Caco-2 (cell line): ENCODE measurements around the gene ERFL. TPM values are rescaled to one million over a fixed set of nuclear protein-coding genes. Genes with fewer than 3 reads are reported as not detected.
A peak's percentile ranks its signal among the peaks of the same experiment; 100 is the strongest.
"Not testable (repeated sequence)": the region's sequence is repeated elsewhere in the genome, so short reads cannot be mapped to it uniquely, and the experiment has no call there.

Experiments
- BruUV-seq: library from RNA; stranded (reverse); fragments of 400-500 nt; replicated peaks from 2 replicates; lab custom pipeline; 2021; lab: Mats Ljungman, UMichigan
- CTCF ChIA-PET: fragments of 300-600 bp; sonication (Branson Sonifier 250); formaldehyde crosslinking; loops from one replicate; lab custom pipeline; 2022; ENCODE audit warnings: antibody characterized with exemption; lab: Charles Lee
- POLR2A ChIA-PET: fragments of 300-600 bp; sonication (Branson Sonifier 250); formaldehyde crosslinking; loops from one replicate; lab custom pipeline; 2022; ENCODE audit warnings: antibody characterized with exemption; lab: Charles Lee
- DNase-seq, 2 experiments: peaks; one replicate each; pipeline versions ENCODE4 v3.0.0 to v3.0.0-alpha.2; 2020 to 2022
- H3K27me3 ChIP-seq: replicated peaks from 2 replicates; pipeline ENCODE4 v1.6.0; 2011; ENCODE audit warnings: low read length; ENCODE audit not compliant: control insufficient read depth, insufficient read depth
- H3K36me3 ChIP-seq: 2 replicates; pipeline ENCODE4 v1.5.1; 2011; ENCODE audit warnings: low read length; ENCODE audit not compliant: control insufficient read depth, insufficient read depth
- H3K4me1 ChIP-seq: fragments of 250-450 bp; sonication (Bioruptor Pico); 2 replicates; pipeline ENCODE4 v1.5.1; 2020; ENCODE audit warnings: mild to moderate bottlenecking
- H3K4me3 ChIP-seq: 2 replicates; pipeline ENCODE4 v1.5.1; 2011; ENCODE audit warnings: low read depth, mild to moderate bottlenecking, control low read depth, low read length
- H3K9me3 ChIP-seq: fragments of 250-450 bp; sonication (Bioruptor Pico); 2 replicates; pipeline ENCODE4 v1.5.1; 2020; ENCODE audit warnings: mild to moderate bottlenecking, moderate library complexity
- H3K27ac Mint-ChIP-seq: one replicate; pipeline ENCODE4 v1.8.0; 2022; ENCODE audit warnings: mixed read lengths; ENCODE audit not compliant: unreplicated experiment
- H3K27me3 Mint-ChIP-seq: one replicate; pipeline ENCODE4 v1.8.0; 2022; ENCODE audit warnings: mixed read lengths; ENCODE audit not compliant: insufficient read depth, unreplicated experiment
- H3K36me3 Mint-ChIP-seq: one replicate; pipeline ENCODE4 v1.8.0; 2022; ENCODE audit warnings: mild to moderate bottlenecking, mixed read lengths; ENCODE audit not compliant: insufficient read depth, unreplicated experiment
- H3K4me1 Mint-ChIP-seq: one replicate; pipeline ENCODE4 v1.8.0; 2022; ENCODE audit warnings: low read depth, mixed read lengths; ENCODE audit not compliant: unreplicated experiment
- H3K4me3 Mint-ChIP-seq: one replicate; pipeline ENCODE4 v1.8.0; 2022; ENCODE audit warnings: mild to moderate bottlenecking, moderate library complexity, mixed read lengths; ENCODE audit not compliant: unreplicated experiment
- H3K9me3 Mint-ChIP-seq: one replicate; pipeline ENCODE4 v1.8.0; 2022; ENCODE audit warnings: mixed read lengths; ENCODE audit not compliant: unreplicated experiment
- CTCF ChIP-seq, 2 experiments: fragments of 200-600 bp in 1 of 2; IDR thresholded peaks; 1 replicate in 1 of 2; 2 replicates in 1 of 2; pipeline versions ENCODE4 v1.5.1 to v1.8.0; 2011 to 2022; ENCODE audit warnings: antibody characterized with exemption in 1 of 2, control low read depth in 1 of 2, inconsistent platforms in 1 of 2, low read depth in 1 of 2, low read length in 1 of 2, mild to moderate bottlenecking in 1 of 2, moderate library complexity in 1 of 2; ENCODE audit not compliant: insufficient read depth in 1 of 2, severe bottlenecking in 1 of 2, unreplicated experiment in 1 of 2
- intact Hi-C: fragments of 100-400 bp; cut with micrococcal nuclease; formaldehyde crosslinking; loops from one replicate; pipeline ENCODE4 v1.10.0; 2022; ENCODE audit not compliant: unreplicated experiment
- total RNA-seq: library from RNA; stranded (reverse); gene quantifications from 2 replicates; pipeline ENCODE4 v1.2.3, GENCODE V29; 2022

The ERFL gene
- total RNA-seq, 1 experiment from 2014 or later = 0.23 TPM

DNA sequence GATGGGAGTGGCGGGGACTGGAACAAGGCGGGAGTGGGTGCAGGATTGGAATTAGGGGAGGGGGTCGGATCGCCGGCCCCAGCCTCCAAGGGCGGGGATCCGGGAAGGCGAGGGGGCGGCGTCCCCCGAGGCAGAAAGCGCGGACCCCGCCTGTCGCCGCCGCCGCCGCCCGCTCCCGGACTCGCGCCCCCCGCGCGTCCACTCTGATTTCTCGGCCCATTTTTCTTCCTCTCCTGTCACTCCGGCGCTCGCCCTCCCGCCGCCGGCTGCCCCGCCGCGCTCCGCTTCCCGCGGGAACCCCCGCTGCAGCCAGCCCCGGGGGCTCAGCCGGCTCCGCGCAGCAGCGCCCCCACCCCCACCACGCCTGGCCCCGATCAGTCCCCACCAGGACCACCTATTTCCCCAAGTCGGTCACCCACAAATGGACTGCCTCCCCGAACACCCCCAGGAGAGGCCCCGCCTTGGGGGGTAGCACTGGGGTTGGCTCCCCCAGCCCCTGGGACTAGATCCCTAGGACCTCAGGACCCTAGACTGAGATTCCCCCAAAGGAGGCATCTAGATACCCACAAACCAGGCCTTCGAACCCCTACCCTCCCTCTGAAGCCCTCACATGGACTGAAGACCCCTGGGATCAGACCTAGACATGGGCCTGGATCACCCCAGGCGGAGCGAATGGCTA is 12.6 kb upstream of the ERFL start:
- DNase-seq = no peak
- Mint-ChIP-seq H3K27me3 (no peaks in the 10 kb centered on the region), H3K4me3 (peak overlapping the region; percentile 76), H3K27ac (peak overlapping the region; percentile 21), H3K9me3 (no peaks in the 10 kb centered on the region), H3K4me1 (no peaks in the 10 kb centered on the region), H3K36me3 (no peaks in the 10 kb centered on the region)
- H3K4me3 ChIP-seq = peak overlapping the region; percentile 43
- intact Hi-C loops = no loop called here
- POLR2A ChIA-PET = no interaction called here
- H3K27me3 ChIP-seq = no peaks in the 10 kb centered on the region
- no TSS peak for BruUV-seq
- CTCF ChIA-PET = no interaction called here
- H3K9me3 ChIP-seq = no peaks in the 10 kb centered on the region
- no peak for TF ChIP-seq CTCF (IDR thresholded peaks at IDR 0.05; ENCODE audit: insufficient read depth in 1 of 2, low read depth in 1 of 2, low read length in 1 of 2, severe bottlenecking in 1 of 2, unreplicated experiment in 1 of 2)
- no peaks in the 10 kb centered on the region for H3K4me1 ChIP-seq
- no peaks in the 10 kb centered on the region for H3K36me3 ChIP-seq

DNA sequence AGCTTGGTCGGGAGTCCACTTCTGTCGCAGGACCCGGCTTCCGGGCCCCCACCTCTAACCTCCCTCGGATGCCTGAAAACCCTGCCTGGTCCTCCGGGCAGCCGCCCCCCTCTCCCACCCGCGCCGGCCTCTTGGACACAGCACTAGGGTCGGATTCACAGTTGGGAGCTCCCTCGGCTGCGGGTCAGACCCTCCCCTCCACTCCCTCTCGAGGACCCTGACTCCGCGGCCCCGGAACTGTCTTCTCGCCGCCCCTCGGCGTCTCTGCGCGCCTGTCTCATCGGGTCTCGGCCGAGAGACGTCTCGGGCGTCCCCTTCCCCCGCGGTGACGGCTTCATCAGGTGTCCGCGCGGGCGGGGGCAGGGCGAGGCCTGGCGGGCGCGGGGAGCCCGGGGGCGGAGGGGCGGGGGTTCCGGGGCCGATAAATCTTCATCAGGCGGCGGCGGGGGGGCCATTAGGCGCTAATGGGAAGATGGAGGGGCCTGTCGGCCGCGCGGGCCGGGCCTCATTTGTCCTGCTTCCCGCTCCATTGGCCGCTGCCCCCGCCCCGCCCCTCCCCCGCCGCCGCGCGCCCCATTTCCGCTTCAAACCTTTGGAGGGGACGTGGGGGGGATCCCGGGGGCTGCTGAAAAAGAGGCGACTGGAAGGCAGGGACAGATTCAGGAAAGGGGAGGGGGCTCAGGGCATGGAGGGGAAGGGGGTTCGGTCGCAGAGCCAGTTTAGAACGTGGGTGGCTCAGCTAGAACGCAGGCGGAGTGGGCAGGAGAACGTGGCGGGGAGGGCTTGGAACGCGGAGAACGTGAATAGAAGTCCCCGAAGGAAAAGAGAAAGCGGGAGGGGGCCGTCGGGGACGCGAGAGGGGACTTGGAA is 11.8 kb upstream of the ERFL start:
- peak overlapping the region; percentile 76 for H3K4me3 Mint-ChIP-seq
- no peak for TF ChIP-seq CTCF (IDR thresholded peaks at IDR 0.05; ENCODE audit: insufficient read depth in 1 of 2, low read depth in 1 of 2, low read length in 1 of 2, severe bottlenecking in 1 of 2, unreplicated experiment in 1 of 2)
- H3K9me3 Mint-ChIP-seq = no peaks in the 10 kb centered on the region
- H3K36me3 ChIP-seq = no peaks in the 10 kb centered on the region
- no peaks in the 10 kb centered on the region for H3K27me3 ChIP-seq
- no peaks in the 10 kb centered on the region for H3K9me3 ChIP-seq
- H3K27ac Mint-ChIP-seq = peak overlapping the region; percentile 21
- H3K4me1 Mint-ChIP-seq = peaks cover 5% of the 10 kb centered on the region
- no TSS peak for BruUV-seq
- H3K27me3 Mint-ChIP-seq = peaks cover 4% of the 10 kb centered on the region
- H3K36me3 Mint-ChIP-seq = no peaks in the 10 kb centered on the region
- DNase-seq = peak; percentile 40 to 57
- ChIA-PET CTCF (no interaction called here), POLR2A (interaction anchor here (0.6 kb wide), 1 partner anchor 80 kb away, joined by 4 read pairs; the partner anchor contains the start of gene RPS19)
- no peaks in the 10 kb centered on the region for H3K4me1 ChIP-seq
- intact Hi-C loops = no loop called here
- H3K4me3 ChIP-seq = peak overlapping the region; percentile 43

- H3K36me3 Mint-ChIP-seq, H3K27me3 ChIP-seq, intact Hi-C loops, H3K4me1 ChIP-seq, CTCF ChIA-PET, H3K4me3 Mint-ChIP-seq, DNase-seq, H3K9me3 Mint-ChIP-seq, H3K9me3 ChIP-seq, H3K27ac Mint-ChIP-seq, BruUV-seq, H3K36me3 ChIP-seq, H3K4me3 ChIP-seq, H3K27me3 Mint-ChIP-seq: not testable (repeated sequence)
- POLR2A ChIA-PET = interaction anchor here (0.6 kb wide), 1 partner anchor 79 kb away, joined by 4 read pairs; the partner anchor contains the start of gene RPS19
- peaks cover 10% of the 10 kb centered on the region for H3K4me1 Mint-ChIP-seq
These were observed 11.0 kb upstream of the ERFL start for GRCh38 chr19:41939209-41939608.
